ENCODE data around the gene CYP19A1. TPM values are rescaled to one million over a fixed set of nuclear protein-coding genes. Genes with fewer than 3 reads are reported as not detected.

Gene CYP19A1
- total RNA-seq, 1 donor from 2014 or later: not detected

- Histone ChIP-seq H3K27me3 (ENCODE audit: control insufficient read depth, insufficient read depth, low read length) (no peaks in the 10 kb centered on the region), H3K4me3 (ENCODE audit: low read depth, low read length) (no peak overlapping the region), H3K36me3 (ENCODE audit: control insufficient read depth, insufficient read depth, low read length) (no peaks in the 10 kb centered on the region)
- TF ChIP-seq CTCF (IDR thresholded peaks at IDR 0.05; ENCODE audit: insufficient read depth, low read length, poor library complexity, severe bottlenecking): no peak
- no peak for DNase-seq (ENCODE audit: low read depth)
Measured at GRCh38 chr15:51310064-51310463, 28.3 kb downstream of the CYP19A1 start.

GRCh38 chr15:51307811-51308210 is 30.6 kb downstream of the CYP19A1 start:
- DNase-seq (ENCODE audit: low read depth): no peak
- no peaks in the 10 kb centered on the region for H3K36me3 ChIP-seq (ENCODE audit: control insufficient read depth, insufficient read depth, low read length)
- no peak overlapping the region for H3K4me3 ChIP-seq (ENCODE audit: low read depth, low read length)
- no peak for TF ChIP-seq CTCF (IDR thresholded peaks at IDR 0.05; ENCODE audit: insufficient read depth, low read length, poor library complexity, severe bottlenecking)
- no peaks in the 10 kb centered on the region for H3K27me3 ChIP-seq (ENCODE audit: control insufficient read depth, insufficient read depth, low read length)

GRCh38 chr15:51307325-51307724 is 31.1 kb downstream of the CYP19A1 start:
- no peaks in the 10 kb centered on the region for H3K36me3 ChIP-seq (ENCODE audit: control insufficient read depth, insufficient read depth, low read length)
- H3K4me3 ChIP-seq (ENCODE audit: low read depth, low read length): no peak overlapping the region
- H3K27me3 ChIP-seq (ENCODE audit: control insufficient read depth, insufficient read depth, low read length): no peaks in the 10 kb centered on the region
- no peak for DNase-seq (ENCODE audit: low read depth)
- no peak for TF ChIP-seq CTCF (IDR thresholded peaks at IDR 0.05; ENCODE audit: insufficient read depth, low read length, poor library complexity, severe bottlenecking)

- no peak overlapping the region for H3K4me3 ChIP-seq (ENCODE audit: low read depth, low read length)
- no peak for TF ChIP-seq CTCF (IDR thresholded peaks at IDR 0.05; ENCODE audit: insufficient read depth, low read length, poor library complexity, severe bottlenecking)
- no peak for DNase-seq (ENCODE audit: low read depth)
- H3K36me3 ChIP-seq (ENCODE audit: control insufficient read depth, insufficient read depth, low read length): no peaks in the 10 kb centered on the region
- no peaks in the 10 kb centered on the region for H3K27me3 ChIP-seq (ENCODE audit: control insufficient read depth, insufficient read depth, low read length)
Measured at GRCh38 chr15:51303462-51303980, 34.9 kb downstream of the CYP19A1 start.

- H3K36me3 ChIP-seq (ENCODE audit: control insufficient read depth, insufficient read depth, low read length): no peaks in the 10 kb centered on the region
- H3K4me3 ChIP-seq (ENCODE audit: low read depth, low read length): no peak overlapping the region
- DNase-seq (ENCODE audit: low read depth): no peak
- TF ChIP-seq CTCF (IDR thresholded peaks at IDR 0.05; ENCODE audit: insufficient read depth, low read length, poor library complexity, severe bottlenecking): no peak
- no peaks in the 10 kb centered on the region for H3K27me3 ChIP-seq (ENCODE audit: control insufficient read depth, insufficient read depth, low read length)
Measured at GRCh38 chr15:51302480-51302879, 35.9 kb downstream of the CYP19A1 start.
